K562 (cell line): ENCODE measurements around the gene SLBP. TPM values are rescaled to one million over a fixed set of nuclear protein-coding genes. Genes with fewer than 3 reads are reported as not detected.
A peak's percentile ranks its signal among the peaks of the same experiment; 100 is the strongest.

Experiments
- ATAC-seq: fragments of 200-7000 bp; cut with Tn5 transposase; 3 replicates; pipeline ENCODE4 v1.9.1; 2020; ENCODE audit warnings: moderate library complexity
- BruUV-seq: library from RNA; stranded (reverse); fragments of 400-500 nt; replicated peaks from 2 replicates; lab custom pipeline; 2021; lab: Mats Ljungman, UMichigan
- CTCF ChIA-PET: fragments of 300-600 bp; formaldehyde crosslinking; extraction: SDS; loops from one replicate; lab custom pipeline; 2021; ENCODE audit warnings: low intra/inter-chr PET ratio; lab: Yijun Ruan, JAX
- POLR2A ChIA-PET: fragments of 300-600, 350-650 bp; sonication (Branson Sonifier 250); formaldehyde crosslinking; extraction: SDS; loops from one replicate; lab custom pipeline; 2021; ENCODE audit warnings: antibody characterized with exemption, inconsistent platforms; lab: Yijun Ruan, JAX
- DNase-seq, 4 experiments: peaks; one replicate each; pipeline versions ENCODE4 v3.0.0 to v3.0.0-alpha.2; 2011 to 2018; ENCODE audit warnings: low spot score in 3 of 4, mixed read lengths in 3 of 4; ENCODE audit errors: extremely low read depth in 1 of 4
- FAIRE-seq: peaks from 2 replicates; lab custom pipeline; 2011; peaks lifted over from hg19 to GRCh38; lab: Jason Lieb, UNC
- H2AFZ ChIP-seq: 2 replicates; pipeline ENCODE4 v1.6.0; 2011; ENCODE audit warnings: low read depth, low read length, control low read depth, inconsistent platforms
- H3K27ac ChIP-seq: fragments of 200-600 bp; 3 replicates; pipeline ENCODE4 v1.8.0; 2011; ENCODE audit warnings: low read depth, mild to moderate bottlenecking, control low read depth, inconsistent platforms, low read length, moderate library complexity, mixed read lengths; ENCODE audit errors: extremely low read depth
- H3K27me3 ChIP-seq, 2 experiments: fragments of 300-600 bp in 1 of 2; 2 replicates in 1 of 2; 3 replicates in 1 of 2; pipeline versions ENCODE4 v1.6.0 to v1.8.0; 2011; ENCODE audit warnings: inconsistent platforms in 2 of 2, low read length in 2 of 2, mild to moderate bottlenecking in 1 of 2, mixed read lengths in 1 of 2, moderate library complexity in 1 of 2; ENCODE audit not compliant: control insufficient read depth in 2 of 2, insufficient read depth in 2 of 2
- H3K36me3 ChIP-seq: fragments of 300-600 bp; 3 replicates; pipeline ENCODE4 v1.8.0; 2011; ENCODE audit warnings: mild to moderate bottlenecking, low read length, inconsistent platforms; ENCODE audit not compliant: control insufficient read depth, insufficient read depth
- H3K4me1 ChIP-seq, 2 experiments: fragments of 200-600 bp in 1 of 2; replicated peaks in 1 of 2; 2 replicates in 1 of 2; 3 replicates in 1 of 2; pipeline versions ENCODE4 v1.5.1 to v1.8.0; 2011; ENCODE audit warnings: inconsistent platforms in 2 of 2, low read length in 2 of 2, mild to moderate bottlenecking in 1 of 2, mixed read lengths in 1 of 2, moderate library complexity in 1 of 2; ENCODE audit not compliant: control insufficient read depth in 2 of 2, insufficient read depth in 2 of 2
- H3K4me2 ChIP-seq: 2 replicates; pipeline ENCODE4 v1.6.1; 2011; ENCODE audit warnings: low read length, control low read depth, inconsistent platforms, mixed read lengths; ENCODE audit not compliant: insufficient read depth
- H3K4me3 ChIP-seq: fragments of 200-600 bp; sonication (generic), shearing (Covaris generic); 2 replicates; pipeline ENCODE4 v1.5.1; 2016; ENCODE audit warnings: control low read depth, inconsistent platforms
- H3K79me2 ChIP-seq: fragments of 200-600 bp; 3 replicates; pipeline ENCODE4 v1.8.0; 2011; ENCODE audit warnings: low read length, inconsistent platforms; ENCODE audit not compliant: control insufficient read depth, insufficient read depth
- H3K9ac ChIP-seq, 2 experiments: 2 replicates each; pipeline versions ENCODE4 v1.6.0 to v1.6.1; 2011; ENCODE audit warnings: low read depth in 2 of 2, low read length in 2 of 2, control low read depth in 1 of 2, inconsistent platforms in 1 of 2, mild to moderate bottlenecking in 1 of 2, mixed read lengths in 1 of 2; ENCODE audit not compliant: insufficient read depth in 1 of 2
- H3K9me1 ChIP-seq: one replicate; pipeline ENCODE4 v1.6.0; 2011; ENCODE audit warnings: inconsistent platforms, mild to moderate bottlenecking, low read length, moderate library complexity; ENCODE audit not compliant: control insufficient read depth, insufficient read depth
- H3K9me3 ChIP-seq: replicated peaks from 2 replicates; pipeline ENCODE4 v1.5.1; 2011; ENCODE audit warnings: low read depth, low read length, inconsistent platforms; ENCODE audit not compliant: control insufficient read depth, insufficient read depth
- H4K20me1 ChIP-seq: replicated peaks from 2 replicates; pipeline ENCODE4 v1.6.1; 2011; ENCODE audit warnings: low read length, inconsistent platforms, mixed read lengths; ENCODE audit not compliant: control insufficient read depth, insufficient read depth
- NFIC ChIP-seq: fragments of 450-650 bp; IDR thresholded peaks from 2 replicates; pipeline ENCODE4 v1.6.1; 2017; ENCODE audit warnings: mild to moderate bottlenecking, inconsistent platforms
- POLR2AphosphoS5 ChIP-seq: IDR thresholded peaks from 2 replicates; pipeline ENCODE4 v1.6.1; 2011; ENCODE audit warnings: mild to moderate bottlenecking, low read depth, low read length, moderate library complexity; ENCODE audit not compliant: control insufficient read depth, insufficient read depth
- SRSF7 ChIP-seq: fragments of 200-400 bp; formaldehyde crosslinking; optimal IDR thresholded peaks from 2 replicates; pipeline ENCODE3; 2017; ENCODE audit warnings: mild to moderate bottlenecking, low read depth, low read length
- TAL1 ChIP-seq: fragments of 450-650 bp; IDR thresholded peaks from 2 replicates; pipeline ENCODE4 v1.6.1; 2016; ENCODE audit warnings: mild to moderate bottlenecking
- TBL1XR1 ChIP-seq, 2 experiments: IDR thresholded peaks; 2 replicates each; pipeline ENCODE4 v1.6.1; 2012; ENCODE audit warnings: improper control_type of control experiment in 2 of 2, low read length in 2 of 2, mild to moderate bottlenecking in 1 of 2
- WGBS: fragments of 100-300 bp; shearing (Covaris generic); methylation state at CpG from one replicate; pipeline ENCODE4 v1.1.6; 2016; ENCODE audit warnings: low coverage, mixed read lengths; ENCODE audit not compliant: insufficient coverage; ENCODE audit errors: missing lambda C conversion rate; 5-methylcytosine and 5-hydroxymethylcytosine counted together
- in situ Hi-C: fragments of 300-500 bp; cut with MboI; formaldehyde crosslinking; loops from 4 replicates; pipeline ENCODE4 v1.15.0; 2018; ENCODE audit warnings: inconsistent platforms, mixed read lengths
- intact Hi-C: fragments of 100-400 bp; cut with micrococcal nuclease; formaldehyde crosslinking; loops from 2 replicates; pipeline ENCODE4 v1.14.2; 2022
- polyA plus RNA-seq, 8 experiments: library from polyadenylated mRNA; depleted of rRNA in 4 of 8; stranded (reverse) in 5 of 8; unstranded in 3 of 8; fragments of >200 nt; fragmentation: Nextera tagmentation in 2 of 8; fragmentation: Illumina TruSeq in 1 of 8; extraction: Ambion mirVana in 2 of 8; extraction: Trizol in 1 of 8; gene quantifications; 2 replicates each; pipeline versions ENCODE4 v1.2.1 to v1.2.3, GENCODE V29; 2011 to 2014; ENCODE audit warnings: inconsistent platforms in 1 of 8, missing spikeins in 1 of 8
- total RNA-seq, 7 experiments: library from RNA; depleted of rRNA in 6 of 7; stranded (reverse); fragments of >200 nt in 6 of 7; fragmentation: Illumina TruSeq in 2 of 7; extraction: Trizol in 2 of 7; gene quantifications; 2 replicates each; pipeline versions ENCODE4 v1.2.1 to v1.2.3, GENCODE V29; 2011 to 2021; ENCODE audit warnings: low replicate concordance in 1 of 7

Gene SLBP
- total and polyA plus RNA-seq, 9 of the 15 experiments (the other 6 are each of a cell fraction or from before 2014, with no cell fraction given), result 49.4 to 221 (median 162) TPM

GRCh38 chr4:1705732-1706131 is 6.4 kb downstream of the SLBP start:
- Histone ChIP-seq H3K9me3 (no peaks in the 10 kb centered on the region), H3K79me2 (peaks cover 94% of the 10 kb centered on the region), H3K27ac (no peak overlapping the region), H4K20me1 (peaks cover 49% of the 10 kb centered on the region), H3K27me3 (no peaks in the 10 kb centered on the region), H3K4me3 (no peak overlapping the region), H3K36me3 (peaks cover 92% of the 10 kb centered on the region), H3K9me1 (peaks cover 3% of the 10 kb centered on the region), H3K9ac (peak overlapping the region in 1 of 2 experiments; percentile 77; a peak in 1 of 4 replicates), H2AFZ (no peak overlapping the region), H3K4me1 (peaks cover 10 to 16% of the 10 kb centered on the region in 2 experiments; a peak in 4 of 5 replicates), H3K4me2 (no peak overlapping the region)
- DNase-seq (no peak), FAIRE-seq (no peak), ATAC-seq (no peak)
- in situ Hi-C loops, result no loop called here
- intact Hi-C loops, result no loop called here
- no TSS peak for BruUV-seq
- POLR2A ChIA-PET, result interaction anchor here (0.6 to 6.8 kb wide), 5 partner anchors 12 to 143 kb away, joined by 3 to 49 read pairs (median 4); no protein-coding TSS in a partner anchor
- CTCF ChIA-PET, result no interaction called here
- WGBS, result 88% methylated on average over 6 of the region's 6 CpGs
- no peak for TF ChIP-seq SRSF7
- peak; percentile 26; the same call in 1 of the 2 replicates for TF ChIP-seq POLR2AphosphoS5

- CTCF ChIA-PET, result no interaction called here
- intact Hi-C loops, result no loop called here
- DNase-seq, result no peak
- WGBS, result 86% methylated on average over 1 of the region's 1 CpG
- no peak overlapping the region for H2AFZ ChIP-seq
- in situ Hi-C loops, result no loop called here
- TF ChIP-seq TBL1XR1 (IDR thresholded peaks at IDR 0.05; ENCODE audit: low read length in 2 of 2) (no peak), TAL1 (no peak), NFIC (peak; percentile 60)
- TF ChIP-seq, all 486 proteins: peak for 1
- Histone ChIP-seq H3K9ac (no peak overlapping the region), H4K20me1 (peaks cover 34% of the 10 kb centered on the region), H3K9me1 (peaks cover 3% of the 10 kb centered on the region), H3K4me2 (no peak overlapping the region), H3K27ac (no peak overlapping the region), H3K36me3 (peaks cover 94% of the 10 kb centered on the region), H3K79me2 (peaks cover 82% of the 10 kb centered on the region), H3K9me3 (no peaks in the 10 kb centered on the region), H3K4me1 (peaks cover 0 to 5% of the 10 kb centered on the region in 2 experiments; a peak in 3 of 5 replicates), H3K4me3 (no peak overlapping the region), H3K27me3 (no peaks in the 10 kb centered on the region)
- FAIRE-seq (no peak), ATAC-seq (no peak; the same call in 2 of the 3 replicates)
- POLR2A ChIA-PET, result interaction anchor here (0.6 to 1.5 kb wide), 5 partner anchors 9 to 666 kb away, joined by 3 to 10 read pairs (median 3); partner anchors contain the start of genes TACC3 and TMEM129
- BruUV-seq, result no TSS peak
Measured at GRCh38 chr4:1703867-1704266, 8.3 kb downstream of the SLBP start.
